IMR-90 (cell line): Measurements from ENCODE around the gene ACY1. TPM values are rescaled to one million over a fixed set of nuclear protein-coding genes. Genes with fewer than 3 reads are reported as not detected.

Source experiments
- ATAC-seq: fragments of 200-7000 bp; cut with Tn5 transposase; 2 replicates; pipeline ENCODE4 v1.9.1; 2020; ENCODE audit warnings: low read depth, mild to moderate bottlenecking, moderate library complexity
- BruUV-seq: library from RNA; stranded (reverse); fragments of 400-500 nt; replicated peaks from 2 replicates; lab custom pipeline; 2021; lab: Mats Ljungman, UMichigan
- CTCF ChIA-PET: fragments of 300-600 bp; formaldehyde crosslinking; extraction: SDS; loops from one replicate; lab custom pipeline; 2021; ENCODE audit warnings: antibody characterized with exemption; lab: Yijun Ruan, JAX
- POLR2A ChIA-PET: fragments of 300-600 bp; sonication (Branson Sonifier 250); formaldehyde crosslinking; loops from one replicate; lab custom pipeline; 2022; ENCODE audit warnings: antibody characterized with exemption; ENCODE audit not compliant: unreplicated experiment; lab: Charles Lee
- DNase-seq: peaks from one replicate; pipeline ENCODE4 v3.0.0; 2013
- H2AFZ ChIP-seq: replicated peaks from 2 replicates; pipeline ENCODE3; 2013; ENCODE audit warnings: low read length, mild to moderate bottlenecking; ENCODE audit not compliant: poor library complexity
- H2AK5ac ChIP-seq: 2 replicates; pipeline ENCODE4 v1.6.1; 2013; ENCODE audit warnings: low read depth, low read length, inconsistent platforms
- H2AK9ac ChIP-seq: replicated peaks from 2 replicates; pipeline ENCODE3; 2013; ENCODE audit warnings: mild to moderate bottlenecking, low read depth, low read length, moderate library complexity; ENCODE audit not compliant: poor library complexity
- H2BK120ac ChIP-seq: 2 replicates; pipeline ENCODE4 v1.6.1; 2013; ENCODE audit warnings: low read depth, low read length, inconsistent platforms
- H2BK15ac ChIP-seq: 3 replicates; pipeline ENCODE4 v1.6.1; 2013; ENCODE audit warnings: low read depth, low read length, inconsistent platforms
- H2BK20ac ChIP-seq: 2 replicates; pipeline ENCODE4 v1.6.1; 2013; ENCODE audit warnings: low read depth, mild to moderate bottlenecking, inconsistent platforms, low read length, moderate library complexity
- H2BK5ac ChIP-seq: 2 replicates; pipeline ENCODE4 v1.6.1; 2013; ENCODE audit warnings: mild to moderate bottlenecking, low read depth, low read length, inconsistent platforms; ENCODE audit not compliant: poor library complexity, severe bottlenecking
- H3K14ac ChIP-seq: replicated peaks from 2 replicates; pipeline ENCODE4 v1.6.1; 2013; ENCODE audit warnings: low read depth, low read length, inconsistent platforms
- H3K18ac ChIP-seq: 2 replicates; pipeline ENCODE4 v1.6.1; 2013; ENCODE audit warnings: low read depth, low read length, control low read depth
- H3K23ac ChIP-seq: 2 replicates; pipeline ENCODE4 v1.6.1; 2013; ENCODE audit warnings: low read depth, low read length, inconsistent platforms
- H3K27ac ChIP-seq: 2 replicates; pipeline ENCODE4 v1.5.1; 2013; ENCODE audit warnings: mild to moderate bottlenecking, control low read depth, low read length; ENCODE audit not compliant: insufficient read depth
- H3K27me3 ChIP-seq: 2 replicates; pipeline ENCODE4 v1.6.1; 2013; ENCODE audit warnings: low read length; ENCODE audit not compliant: control insufficient read depth, insufficient read depth
- H3K36me3 ChIP-seq: 2 replicates; pipeline ENCODE4 v1.6.1; 2013; ENCODE audit warnings: low read length, mixed read lengths; ENCODE audit not compliant: control insufficient read depth, insufficient read depth
- H3K4ac ChIP-seq: 2 replicates; pipeline ENCODE4 v1.6.1; 2013; ENCODE audit warnings: low read depth, low read length, inconsistent platforms
- H3K4me1 ChIP-seq: 2 replicates; pipeline ENCODE4 v1.6.1; 2013; ENCODE audit warnings: low read length, mixed read lengths; ENCODE audit not compliant: control insufficient read depth, insufficient read depth
- H3K4me2 ChIP-seq: 2 replicates; pipeline ENCODE4 v1.6.1; 2013; ENCODE audit warnings: low read depth, mild to moderate bottlenecking, control low read depth, low read length, moderate library complexity
- H3K4me3 ChIP-seq: 2 replicates; pipeline ENCODE4 v1.5.1; 2013; ENCODE audit warnings: low read depth, mild to moderate bottlenecking, control low read depth, low read length, moderate library complexity; ENCODE audit not compliant: insufficient read depth
- H3K56ac ChIP-seq: 2 replicates; pipeline ENCODE4 v1.6.1; 2013; ENCODE audit warnings: low read length, inconsistent platforms; ENCODE audit not compliant: insufficient read depth; ENCODE audit errors: extremely low read depth
- H3K79me1 ChIP-seq, 2 experiments: 2 replicates each; pipeline ENCODE4 v1.6.1; 2013; ENCODE audit warnings: low read length in 2 of 2, inconsistent platforms in 1 of 2, low read depth in 1 of 2
- H3K9ac ChIP-seq: 2 replicates; pipeline ENCODE4 v1.6.1; 2013; ENCODE audit warnings: low read depth, low read length, control low read depth
- H3K9me1 ChIP-seq: 2 replicates; pipeline ENCODE4 v1.6.1; 2013; ENCODE audit warnings: low read length, inconsistent platforms; ENCODE audit not compliant: insufficient read depth
- H3K9me3 ChIP-seq: 2 replicates; pipeline ENCODE4 v1.6.1; 2013; ENCODE audit warnings: low read length; ENCODE audit not compliant: control insufficient read depth, insufficient read depth
- H4K20me1 ChIP-seq: 2 replicates; pipeline ENCODE4 v1.6.1; 2013; ENCODE audit warnings: low read length, inconsistent platforms; ENCODE audit not compliant: insufficient read depth
- H4K5ac ChIP-seq: 2 replicates; pipeline ENCODE4 v1.6.1; 2013; ENCODE audit warnings: mild to moderate bottlenecking, low read depth, low read length, control low read depth
- H4K8ac ChIP-seq, 2 experiments: 2 replicates each; pipeline ENCODE4 v1.6.1; 2013; ENCODE audit warnings: low read depth in 2 of 2, low read length in 2 of 2, control low read depth in 1 of 2, inconsistent platforms in 1 of 2
- H4K91ac ChIP-seq: 2 replicates; pipeline ENCODE4 v1.6.1; 2013; ENCODE audit warnings: low read depth, low read length, inconsistent platforms; ENCODE audit not compliant: insufficient read depth
- CEBPB ChIP-seq: IDR thresholded peaks from 2 replicates; pipeline ENCODE4 v1.6.1; 2012; ENCODE audit warnings: low read depth, low read length, improper control_type of control experiment
- ELK1 ChIP-seq: fragments of 150-350 bp; IDR thresholded peaks from 2 replicates; pipeline ENCODE4 v1.6.1; 2016; ENCODE audit warnings: low read depth, mild to moderate bottlenecking, low read length, moderate library complexity, borderline replicate concordance
- MXI1 ChIP-seq: IDR thresholded peaks from 2 replicates; pipeline ENCODE4 v1.6.1; 2012; ENCODE audit warnings: low read depth, mild to moderate bottlenecking, low read length, moderate library complexity, borderline replicate concordance
- SMC3 ChIP-seq: fragments of 150-350 bp; IDR thresholded peaks from 2 replicates; pipeline ENCODE4 v1.6.1; 2016; ENCODE audit warnings: low read depth, mild to moderate bottlenecking, antibody characterized with exemption, low read length, moderate library complexity
- WGBS, 2 experiments: methylation state at CpG; one replicate each; pipeline versions ENCODE4 v1.1.5 to v1.1.7; 2013; ENCODE audit warnings: missing lambda C conversion rate in 2 of 2; ENCODE audit not compliant: insufficient read length in 1 of 2; ENCODE audit errors: extremely low coverage in 2 of 2; 5-methylcytosine and 5-hydroxymethylcytosine counted together
- dilution Hi-C: fragments of 300-500 bp; cut with HindIII; formaldehyde crosslinking; loops from one replicate; pipeline ENCODE4 v1.14.3; 2018; ENCODE audit warnings: low sequenced_read_pairs; ENCODE audit not compliant: unreplicated experiment
- in situ Hi-C: fragments of 300-500 bp; cut with MboI; formaldehyde crosslinking; loops from 3 replicates; pipeline ENCODE4 v1.14.3; 2019; ENCODE audit warnings: low sequenced_read_pairs, inconsistent platforms, mixed read lengths
- intact Hi-C: fragments of 100-400 bp; cut with micrococcal nuclease; formaldehyde crosslinking; loops from 2 replicates; pipeline ENCODE4 v1.10.0; 2022
- polyA plus RNA-seq, 3 experiments: library from polyadenylated mRNA; depleted of rRNA; stranded (reverse); fragments of >200 nt; gene quantifications; 2 replicates each; pipeline ENCODE4 v1.2.3, GENCODE V29; 2012; ENCODE audit warnings: low replicate concordance in 1 of 3
- total RNA-seq: library from RNA; depleted of rRNA; stranded (reverse); fragments of >200 nt; gene quantifications from 2 replicates; pipeline ENCODE4 v1.2.3, GENCODE V29; 2012

The ACY1 gene
- total and polyA plus RNA-seq, 2 of the 4 experiments (the other 2 are of a cell fraction): 22.0 to 47.1 TPM

GRCh38 chr3:52037291-52037690 is 54.0 kb downstream of the ACY1 start:
- no peaks in the 10 kb centered on the region for H3K36me3 ChIP-seq
- no peak overlapping the region for H2BK15ac ChIP-seq
- H3K27ac ChIP-seq: no peak overlapping the region
- no peaks in the 10 kb centered on the region for H3K9me1 ChIP-seq
- ChIA-PET POLR2A (no interaction called here), CTCF (no interaction called here)
- no peak overlapping the region for H3K23ac ChIP-seq
- no peak overlapping the region for H3K56ac ChIP-seq
- no peak overlapping the region for H3K4ac ChIP-seq
- ATAC-seq (no peak), DNase-seq (no peak)
- no peaks in the 10 kb centered on the region for H3K79me1 ChIP-seq
- no peak overlapping the region for H4K8ac ChIP-seq
- in situ Hi-C loops: no loop called here
- no CpG with 5 or more reads among the region's 4 CpGs for WGBS, 2 experiments
- H4K20me1 ChIP-seq: no peaks in the 10 kb centered on the region
- no peak overlapping the region for H2BK20ac ChIP-seq
- intact Hi-C loops: no loop called here
- no peak overlapping the region for H3K9ac ChIP-seq
- no peak overlapping the region for H3K14ac ChIP-seq
- H2BK120ac ChIP-seq: no peak overlapping the region
- dilution Hi-C loops: no loop called here
- H3K4me1 ChIP-seq: no peaks in the 10 kb centered on the region
- no peaks in the 10 kb centered on the region; the same call in 1 of the 2 replicates for H3K27me3 ChIP-seq
- H2AFZ ChIP-seq: no peak overlapping the region
- BruUV-seq: no TSS peak
- no peak overlapping the region for H4K91ac ChIP-seq
- H3K18ac ChIP-seq: no peak overlapping the region
- H3K4me3 ChIP-seq: no peak overlapping the region
- H2BK5ac ChIP-seq: no peak overlapping the region
- no peak overlapping the region for H4K5ac ChIP-seq
- no peak for TF ChIP-seq SMC3
- TF ChIP-seq CEBPB: 0 out of 2 replicates have a peak, but pooled peaks have one; percentile 28
- no peak for TF ChIP-seq ELK1
- TF ChIP-seq MXI1: no peak
- no peak overlapping the region for H3K4me2 ChIP-seq
- no peaks in the 10 kb centered on the region for H3K9me3 ChIP-seq
- no peak overlapping the region for H2AK9ac ChIP-seq
- 0 out of 2 replicates have a peak overlapping the region, but pooled peaks have one; percentile 31 for H2AK5ac ChIP-seq
